ENCODE results near the gene DNER.

GRCh38 chr2:229422063-229422462, 292.3 kb downstream of the DNER start:
- TF ChIP-seq, protein P1, sequence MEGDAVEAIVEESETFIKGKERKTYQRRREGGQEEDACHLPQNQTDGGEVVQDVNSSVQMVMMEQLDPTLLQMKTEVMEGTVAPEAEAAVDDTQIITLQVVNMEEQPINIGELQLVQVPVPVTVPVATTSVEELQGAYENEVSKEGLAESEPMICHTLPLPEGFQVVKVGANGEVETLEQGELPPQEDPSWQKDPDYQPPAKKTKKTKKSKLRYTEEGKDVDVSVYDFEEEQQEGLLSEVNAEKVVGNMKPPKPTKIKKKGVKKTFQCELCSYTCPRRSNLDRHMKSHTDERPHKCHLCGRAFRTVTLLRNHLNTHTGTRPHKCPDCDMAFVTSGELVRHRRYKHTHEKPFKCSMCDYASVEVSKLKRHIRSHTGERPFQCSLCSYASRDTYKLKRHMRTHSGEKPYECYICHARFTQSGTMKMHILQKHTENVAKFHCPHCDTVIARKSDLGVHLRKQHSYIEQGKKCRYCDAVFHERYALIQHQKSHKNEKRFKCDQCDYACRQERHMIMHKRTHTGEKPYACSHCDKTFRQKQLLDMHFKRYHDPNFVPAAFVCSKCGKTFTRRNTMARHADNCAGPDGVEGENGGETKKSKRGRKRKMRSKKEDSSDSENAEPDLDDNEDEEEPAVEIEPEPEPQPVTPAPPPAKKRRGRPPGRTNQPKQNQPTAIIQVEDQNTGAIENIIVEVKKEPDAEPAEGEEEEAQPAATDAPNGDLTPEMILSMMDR (conservative IDR thresholded peaks at IDR 0.05; ENCODE audit: low read depth, low read length): no peak
- no peak for TF ChIP-seq EZH2 (IDR thresholded peaks at IDR 0.05; ENCODE audit: borderline replicate concordance, low read depth, low read length, poor library complexity, severe bottlenecking)
